ENCODE data around the gene EFHD2. TPM values are rescaled to one million over a fixed set of nuclear protein-coding genes. Genes with fewer than 3 reads are reported as not detected.

Gene EFHD2
- total RNA-seq, 1 donor from 2014 or later: 6.5 TPM

GRCh38 chr1:15362737-15363128 is 47.0 kb upstream of the EFHD2 start:
- Histone ChIP-seq H3K4me3 (no peak overlapping the region), H3K27me3 (no peaks in the 10 kb centered on the region), H3K9ac (no peak overlapping the region), H2AFZ (replicated peaks) (no peak overlapping the region), H3K27ac (no peak overlapping the region), H3K36me3 (no peaks in the 10 kb centered on the region), H3K9me3 (ENCODE audit: low read depth) (no peaks in the 10 kb centered on the region), H3K4me1 (peaks cover 9% of the 10 kb centered on the region), H3K79me2 (ENCODE audit: low read depth) (no peaks in the 10 kb centered on the region), H3F3A (ENCODE audit: low read depth) (no peaks in the 10 kb centered on the region), H4K20me1 (ENCODE audit: low read depth) (no peaks in the 10 kb centered on the region), H3K4me2 (no peak overlapping the region)
- TF ChIP-seq EZH2phosphoT487 (IDR thresholded peaks at IDR 0.05): no peak
- no peak for TF ChIP-seq CTCF (IDR thresholded peaks at IDR 0.05)
- Mint-ChIP-seq H3K9me3 (no peaks in the 10 kb centered on the region), H3K4me1 (peaks cover 67% of the 10 kb centered on the region), H3K27ac (peak overlapping the region; percentile 76), H3K4me3 (no peak overlapping the region), H3K36me3 (peaks cover 4% of the 10 kb centered on the region), H3K27me3 (ENCODE audit: insufficient read depth, low read depth) (peaks cover 14% of the 10 kb centered on the region)
- no peak for DNase-seq (ENCODE audit: low spot score)

- H3K4me2 ChIP-seq: peak overlapping the region; percentile 53
- peak overlapping the region; percentile 70 for H3K27ac Mint-ChIP-seq
- no peak overlapping the region for H3K4me3 Mint-ChIP-seq
Observed at GRCh38 chr1:15364740-15365139, 44.9 kb upstream of the EFHD2 start.

GRCh38 chr1:15368888-15369287 is 40.8 kb upstream of the EFHD2 start:
- Histone ChIP-seq H3K9me3 (ENCODE audit: low read depth) (no peaks in the 10 kb centered on the region), H4K20me1 (ENCODE audit: low read depth) (no peaks in the 10 kb centered on the region), H3K79me2 (ENCODE audit: low read depth) (no peaks in the 10 kb centered on the region), H3K36me3 (no peaks in the 10 kb centered on the region), H3F3A (ENCODE audit: low read depth) (no peaks in the 10 kb centered on the region), H3K4me1 (peaks cover 9% of the 10 kb centered on the region), H3K27me3 (no peaks in the 10 kb centered on the region), H3K4me3 (no peak overlapping the region), H3K9ac (no peak overlapping the region), H2AFZ (replicated peaks) (no peak overlapping the region), H3K27ac (no peak overlapping the region), H3K4me2 (no peak overlapping the region)
- no peak overlapping the region for H3K4me3 Mint-ChIP-seq
- peaks cover 2% of the 10 kb centered on the region for H3K36me3 Mint-ChIP-seq
- H3K27me3 Mint-ChIP-seq (ENCODE audit: insufficient read depth, low read depth): peaks cover 20% of the 10 kb centered on the region
- H3K4me1 Mint-ChIP-seq: peaks cover 42% of the 10 kb centered on the region
- no peaks in the 10 kb centered on the region for H3K9me3 Mint-ChIP-seq
- no peak for DNase-seq (ENCODE audit: low spot score)
- TF ChIP-seq EZH2 (IDR thresholded peaks at IDR 0.05): no peak
- no peak for TF ChIP-seq EZH2phosphoT487 (IDR thresholded peaks at IDR 0.05)
- no peak for TF ChIP-seq CTCF (IDR thresholded peaks at IDR 0.05)
- H3K27ac Mint-ChIP-seq: no peak overlapping the region

More at GRCh38 chr1:15364740-15365139, 44.9 kb upstream of the EFHD2 start:
- Histone ChIP-seq H3K36me3 (no peaks in the 10 kb centered on the region), H3K27me3 (no peaks in the 10 kb centered on the region), H3K79me2 (ENCODE audit: low read depth) (no peaks in the 10 kb centered on the region), H3F3A (ENCODE audit: low read depth) (no peaks in the 10 kb centered on the region), H3K9me3 (ENCODE audit: low read depth) (no peaks in the 10 kb centered on the region), H4K20me1 (ENCODE audit: low read depth) (no peaks in the 10 kb centered on the region), H2AFZ (replicated peaks) (no peak overlapping the region), H3K27ac (no peak overlapping the region), H3K4me1 (peaks cover 9% of the 10 kb centered on the region), H3K9ac (no peak overlapping the region), H3K4me3 (no peak overlapping the region)
- DNase-seq (ENCODE audit: low spot score): peak; percentile 24
- H3K27me3 Mint-ChIP-seq (ENCODE audit: insufficient read depth, low read depth): peaks cover 16% of the 10 kb centered on the region
- peaks cover 54% of the 10 kb centered on the region for H3K4me1 Mint-ChIP-seq
- H3K9me3 Mint-ChIP-seq: no peaks in the 10 kb centered on the region
- H3K36me3 Mint-ChIP-seq: peaks cover 4% of the 10 kb centered on the region
- TF ChIP-seq EZH2 (IDR thresholded peaks at IDR 0.05) (no peak), EZH2phosphoT487 (IDR thresholded peaks at IDR 0.05) (no peak), CTCF (IDR thresholded peaks at IDR 0.05) (no peak)
